Activated CD4-positive, alpha-beta T cell treated with anti-CD3 and anti-CD28 coated beads for 36 hours (primary cell): ENCODE data around the gene DUS1L. TPM values are rescaled to one million over a fixed set of nuclear protein-coding genes. Genes with fewer than 3 reads are reported as not detected.

Experiments used
- ATAC-seq: fragments of 200-7000 bp; cut with Tn5 transposase; one replicate; pipeline ENCODE4 v1.10.0; 2021; ENCODE audit warnings: mild to moderate bottlenecking, moderate library complexity
- CTCF ChIA-PET: fragments of 350-600 bp; sonication (Branson Sonifier 250); formaldehyde crosslinking; loops from one replicate; lab custom pipeline; 2021; ENCODE audit warnings: antibody characterized with exemption; lab: Charles Lee
- POLR2A ChIA-PET: fragments of 350-600 bp; sonication (Branson Sonifier 250); formaldehyde crosslinking; loops from one replicate; lab custom pipeline; 2021; ENCODE audit warnings: antibody characterized with exemption, inconsistent platforms; lab: Charles Lee
- DNase-seq: peaks from one replicate; pipeline ENCODE4 v3.0.0-alpha.2; 2020
- H3K27ac Mint-ChIP-seq: one replicate; pipeline ENCODE4 v1.8.0; 2021; ENCODE audit warnings: mixed read lengths
- H3K27me3 Mint-ChIP-seq: one replicate; pipeline ENCODE4 v1.8.0; 2021; ENCODE audit warnings: mixed read lengths
- H3K36me3 Mint-ChIP-seq: one replicate; pipeline ENCODE4 v1.8.0; 2021; ENCODE audit warnings: low read depth, mixed read lengths
- H3K4me1 Mint-ChIP-seq: one replicate; pipeline ENCODE4 v1.8.0; 2021; ENCODE audit warnings: mixed read lengths
- H3K4me3 Mint-ChIP-seq: one replicate; pipeline ENCODE4 v1.8.0; 2021; ENCODE audit warnings: mild to moderate bottlenecking, moderate library complexity, mixed read lengths
- H3K9me3 Mint-ChIP-seq: one replicate; pipeline ENCODE4 v1.8.0; 2021; ENCODE audit warnings: low read depth, mixed read lengths
- intact Hi-C, 2 experiments: fragments of 100-400 bp; cut with DNase I in 1 of 2; cut with micrococcal nuclease in 1 of 2; formaldehyde crosslinking; loops; one replicate each; pipeline versions ENCODE4 v1.14.2 to v1.15.1; 2022 to 2024; cut with DNase I, micrococcal nuclease
- total RNA-seq, 2 experiments: library from RNA; stranded (reverse); gene quantifications; one replicate each; pipeline ENCODE4 v1.2.3, GENCODE V29; 2021

The DUS1L gene
- total RNA-seq, 2 experiments from 2014 or later = 119 to 124 TPM

GRCh38 chr17:82019690-82020571, 45.7 kb downstream of the DUS1L start:
- no peaks in the 10 kb centered on the region for H3K9me3 Mint-ChIP-seq
- no peak for ATAC-seq
- H3K27ac Mint-ChIP-seq = no peak overlapping the region
- peaks cover 14% of the 10 kb centered on the region for H3K4me1 Mint-ChIP-seq
- POLR2A ChIA-PET = no interaction called here
- CTCF ChIA-PET = interaction anchor here (0.5 to 5.1 kb wide), 7 partner anchors 9 to 153 kb away, joined by 3 to 54 read pairs (median 3); partner anchors contain the start of gene NOTUM
- H3K4me3 Mint-ChIP-seq = no peak overlapping the region
- no peaks in the 10 kb centered on the region for H3K27me3 Mint-ChIP-seq
- intact Hi-C loops = loop anchor here in 1 of 2 experiments (2.0 kb wide), 1 partner anchor 51 kb away; no protein-coding TSS in a partner anchor
- peak; percentile 88 for DNase-seq
- no peaks in the 10 kb centered on the region for H3K36me3 Mint-ChIP-seq

GRCh38 chr17:82018989-82019689, 46.5 kb downstream of the DUS1L start:
- no peak overlapping the region for H3K27ac Mint-ChIP-seq
- intact Hi-C loops = no loop called here
- peaks cover 13% of the 10 kb centered on the region for H3K4me1 Mint-ChIP-seq
- H3K27me3 Mint-ChIP-seq = no peaks in the 10 kb centered on the region
- H3K9me3 Mint-ChIP-seq = no peaks in the 10 kb centered on the region
- H3K4me3 Mint-ChIP-seq = no peak overlapping the region
- DNase-seq = no peak
- H3K36me3 Mint-ChIP-seq = no peaks in the 10 kb centered on the region
- ATAC-seq = no peak
- POLR2A ChIA-PET = no interaction called here
- CTCF ChIA-PET = interaction anchor here (0.5 to 5.1 kb wide), 4 partner anchors 9 to 93 kb away, joined by 3 to 54 read pairs (median 4); partner anchors contain the start of gene NOTUM

- H3K9me3 Mint-ChIP-seq = no peaks in the 10 kb centered on the region
- intact Hi-C loops = no loop called here
- H3K4me1 Mint-ChIP-seq = peaks cover 10% of the 10 kb centered on the region
- ChIA-PET CTCF (interaction anchor here (0.6 to 1.0 kb wide), 3 partner anchors 10 to 59 kb away, joined by 3 read pairs; no protein-coding TSS in a partner anchor), POLR2A (no interaction called here)
- ATAC-seq = no peak
- H3K27me3 Mint-ChIP-seq = no peaks in the 10 kb centered on the region
- H3K4me3 Mint-ChIP-seq = no peak overlapping the region
- DNase-seq = no peak
- H3K36me3 Mint-ChIP-seq = no peaks in the 10 kb centered on the region
- H3K27ac Mint-ChIP-seq = no peak overlapping the region
These were observed 47.2 kb downstream of the DUS1L start for GRCh38 chr17:82018152-82018988.

DNA sequence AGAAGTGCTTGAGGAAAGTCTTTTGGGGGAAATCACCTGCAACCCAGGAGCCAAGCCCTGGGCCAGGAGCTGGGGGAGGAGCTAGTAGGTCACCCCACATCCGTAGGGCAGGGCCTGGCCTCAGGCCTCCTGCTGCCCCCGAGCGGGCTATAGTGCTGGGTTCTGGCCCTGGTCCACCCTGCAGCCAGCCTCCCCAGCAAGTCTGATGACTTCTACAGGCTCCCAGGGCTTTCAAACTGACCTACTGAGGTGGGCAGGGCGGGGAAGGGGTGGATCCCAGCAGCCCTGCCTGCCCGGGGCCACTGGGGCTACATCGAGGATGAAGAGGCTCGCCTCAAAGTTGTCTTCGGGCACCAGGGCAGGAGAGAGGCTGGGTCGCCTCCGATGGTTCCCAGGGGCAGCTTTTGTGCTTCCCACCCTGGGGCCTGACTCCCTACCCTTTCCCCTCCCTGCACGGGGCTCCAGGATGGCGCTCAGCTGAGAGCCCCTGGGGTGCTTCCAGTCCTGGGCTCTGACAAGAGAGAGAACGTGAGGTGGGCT, 47.9 kb downstream of the DUS1L start:
- no peaks in the 10 kb centered on the region for H3K9me3 Mint-ChIP-seq
- no peaks in the 10 kb centered on the region for H3K36me3 Mint-ChIP-seq
- DNase-seq (no peak), ATAC-seq (no peak)
- H3K4me1 Mint-ChIP-seq = peaks cover 10% of the 10 kb centered on the region
- intact Hi-C loops = no loop called here
- no peak overlapping the region for H3K27ac Mint-ChIP-seq
- H3K27me3 Mint-ChIP-seq = no peaks in the 10 kb centered on the region
- no peak overlapping the region for H3K4me3 Mint-ChIP-seq
- ChIA-PET POLR2A (no interaction called here), CTCF (no interaction called here)

DNA sequence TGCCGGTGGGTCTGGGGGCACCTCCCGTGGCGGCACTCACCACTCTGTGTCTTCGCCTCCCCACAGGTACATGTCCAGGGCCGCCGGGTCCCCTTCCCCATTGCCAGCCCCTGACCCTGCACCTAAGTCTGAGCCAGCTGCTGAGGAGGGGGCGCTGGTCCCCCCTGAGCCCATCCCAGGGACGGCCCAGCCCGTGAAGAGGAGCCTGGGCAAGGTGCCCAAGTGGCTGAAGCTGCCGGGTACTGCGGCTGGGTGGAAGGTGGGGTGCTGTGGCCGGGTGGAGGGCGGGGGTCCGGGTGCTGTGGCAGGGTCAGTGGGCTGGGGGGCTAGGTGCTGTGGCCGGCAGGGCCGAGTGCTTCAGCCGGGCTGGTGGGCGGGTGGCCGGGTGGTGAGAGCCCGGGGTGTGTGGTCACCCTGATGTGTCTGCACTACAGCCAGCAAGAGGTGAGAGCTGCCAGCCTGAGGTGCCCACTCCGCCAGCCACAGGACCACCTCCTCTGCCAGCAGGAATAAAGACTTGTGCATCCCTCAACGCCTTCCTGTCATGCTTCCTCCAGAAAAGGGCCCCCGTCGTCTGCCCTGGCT, 48.6 kb downstream of the DUS1L start:
- Mint-ChIP-seq H3K36me3 (no peaks in the 10 kb centered on the region), H3K4me1 (peaks cover 10% of the 10 kb centered on the region)

GRCh38 chr17:82016061-82016874, 49.3 kb downstream of the DUS1L start:
- Mint-ChIP-seq H3K4me1 (peaks cover 5% of the 10 kb centered on the region), H3K27me3 (no peaks in the 10 kb centered on the region), H3K36me3 (no peaks in the 10 kb centered on the region), H3K4me3 (no peak overlapping the region), H3K9me3 (no peaks in the 10 kb centered on the region), H3K27ac (no peak overlapping the region)
- DNase-seq (no peak), ATAC-seq (no peak)
- CTCF ChIA-PET = interaction anchor here (0.5 to 1.0 kb wide), 2 partner anchors 25 to 56 kb away, joined by 3 to 7 read pairs; no protein-coding TSS in a partner anchor
- POLR2A ChIA-PET = no interaction called here
- intact Hi-C loops = no loop called here

More for the DNA sequence above, 48.6 kb downstream of the DUS1L start:
- intact Hi-C loops = no loop called here
- no peak for DNase-seq
- POLR2A ChIA-PET = no interaction called here
- no peaks in the 10 kb centered on the region for H3K27me3 Mint-ChIP-seq
- no peak overlapping the region for H3K27ac Mint-ChIP-seq
- CTCF ChIA-PET = no interaction called here
- ATAC-seq = no peak
- H3K9me3 Mint-ChIP-seq = no peaks in the 10 kb centered on the region
- no peak overlapping the region for H3K4me3 Mint-ChIP-seq

DNA sequence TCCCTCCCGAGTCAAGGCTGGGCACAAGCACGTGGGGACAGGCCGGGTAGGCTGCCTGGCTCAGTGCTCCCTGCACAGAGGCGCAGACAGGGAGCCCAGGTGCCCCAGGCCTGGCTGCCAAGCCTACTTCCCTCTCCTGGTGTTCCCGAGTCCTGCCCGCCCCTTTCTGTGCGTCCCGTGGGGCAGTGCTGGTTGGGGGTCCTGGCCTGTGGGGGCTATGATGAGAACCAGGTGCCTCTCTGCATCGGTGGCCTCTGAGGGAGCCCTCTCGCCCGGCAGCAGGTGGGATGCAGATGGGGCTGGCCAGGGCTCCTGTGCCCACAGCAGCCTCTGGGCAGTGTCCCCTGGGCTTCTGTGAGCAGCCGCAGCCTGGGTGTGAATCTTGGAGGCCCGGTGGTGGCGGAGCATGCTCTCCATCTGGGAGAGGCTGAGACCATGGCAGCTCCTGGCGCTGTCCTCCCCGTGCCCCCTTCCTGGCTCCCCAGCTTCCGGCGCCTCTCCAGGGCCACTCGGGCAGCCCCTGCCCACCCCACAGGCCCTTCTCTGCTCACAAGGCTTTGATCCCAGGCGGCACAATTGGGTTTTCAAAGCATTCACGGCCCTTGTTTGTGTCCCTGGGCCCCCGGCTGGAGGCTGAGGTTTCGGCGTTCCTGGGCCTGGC, 50.2 kb downstream of the DUS1L start:
- no peak for ATAC-seq
- Mint-ChIP-seq H3K27me3 (no peaks in the 10 kb centered on the region), H3K4me1 (peaks cover 2% of the 10 kb centered on the region), H3K27ac (no peak overlapping the region), H3K4me3 (no peak overlapping the region), H3K9me3 (no peaks in the 10 kb centered on the region), H3K36me3 (no peaks in the 10 kb centered on the region)
- intact Hi-C loops = no loop called here
- CTCF ChIA-PET = interaction anchor here (0.5 to 1.0 kb wide), 3 partner anchors 24 to 710 kb away, joined by 3 to 7 read pairs (median 3); no protein-coding TSS in a partner anchor
- POLR2A ChIA-PET = no interaction called here
- no peak for DNase-seq

DNA sequence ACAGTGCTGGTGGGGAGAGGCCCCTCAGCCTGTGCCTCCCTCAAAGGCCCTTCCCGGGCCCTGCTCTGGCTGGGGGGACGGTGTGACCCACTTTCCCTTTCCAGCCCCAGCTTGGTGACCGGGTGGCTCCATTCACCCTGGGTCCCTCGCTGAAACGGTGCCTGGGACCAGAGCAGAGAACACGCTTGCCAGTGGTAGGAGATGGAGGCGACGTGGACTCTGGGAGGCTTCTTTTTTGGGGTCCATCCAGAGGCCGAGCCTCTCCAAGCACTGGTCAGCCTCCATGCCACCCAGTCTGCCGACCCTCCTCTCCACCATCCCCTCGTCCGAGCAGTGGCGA, 50.7 kb downstream of the DUS1L start:
- ATAC-seq (no peak), DNase-seq (no peak)
- no peaks in the 10 kb centered on the region for H3K9me3 Mint-ChIP-seq
- H3K27me3 Mint-ChIP-seq = no peaks in the 10 kb centered on the region
- POLR2A ChIA-PET = no interaction called here
- CTCF ChIA-PET = interaction anchor here (0.5 kb wide), 1 partner anchor 710 kb away, joined by 3 read pairs; no protein-coding TSS in a partner anchor
- no peak overlapping the region for H3K27ac Mint-ChIP-seq
- no peaks in the 10 kb centered on the region for H3K4me1 Mint-ChIP-seq
- no peaks in the 10 kb centered on the region for H3K36me3 Mint-ChIP-seq
- H3K4me3 Mint-ChIP-seq = no peak overlapping the region
- intact Hi-C loops = no loop called here

DNA sequence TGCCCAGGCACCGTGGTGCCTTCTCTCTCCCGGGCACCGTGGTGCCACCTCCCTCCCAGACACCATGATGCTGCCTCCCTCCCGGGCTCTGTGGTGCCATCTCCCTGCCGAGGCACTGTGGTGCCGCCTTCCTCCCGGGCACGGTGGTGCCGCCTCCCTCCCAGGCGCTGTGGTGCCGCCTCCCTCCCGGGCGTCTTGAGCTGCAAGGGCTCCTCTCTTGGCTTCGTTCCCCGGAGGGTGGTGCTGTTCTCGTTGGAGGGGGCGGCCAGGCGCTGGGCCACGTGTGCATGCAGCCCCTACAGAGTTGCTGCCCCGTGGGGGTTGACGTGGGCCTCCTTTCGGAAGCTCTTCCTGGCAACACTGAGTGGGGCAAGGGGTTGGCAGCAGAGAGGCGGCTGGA, 51.2 kb downstream of the DUS1L start:
- Mint-ChIP-seq H3K4me1 (no peaks in the 10 kb centered on the region), H3K4me3 (no peak overlapping the region), H3K27me3 (no peaks in the 10 kb centered on the region), H3K36me3 (no peaks in the 10 kb centered on the region), H3K27ac (no peak overlapping the region), H3K9me3 (no peaks in the 10 kb centered on the region)
- CTCF ChIA-PET = no interaction called here
- ATAC-seq = no peak
- no peak for DNase-seq
- intact Hi-C loops = no loop called here
- POLR2A ChIA-PET = no interaction called here
